Ishikawa (cell line): ENCODE measurements around the gene ERN2.

ENCODE experiments used
- CEBPB ChIP-seq: IDR thresholded peaks from 2 replicates; pipeline ENCODE4 v1.6.1; 2012
- CREB1 ChIP-seq: IDR thresholded peaks from 2 replicates; pipeline ENCODE4 v1.6.1; 2012; ENCODE audit warnings: low read depth
- EGR1 ChIP-seq: IDR thresholded peaks from 2 replicates; pipeline ENCODE4 v1.6.1; 2012
- EP300 ChIP-seq: IDR thresholded peaks from 2 replicates; pipeline ENCODE4 v1.6.1; 2012; ENCODE audit warnings: borderline replicate concordance
- FOXM1 ChIP-seq: IDR thresholded peaks from 2 replicates; pipeline ENCODE4 v1.6.1; 2012; ENCODE audit warnings: low read depth, borderline replicate concordance
- MAX ChIP-seq: IDR thresholded peaks from 2 replicates; pipeline ENCODE4 v1.6.1; 2012
- NFIC ChIP-seq: IDR thresholded peaks from 2 replicates; pipeline ENCODE4 v1.6.1; 2012
- RAD21 ChIP-seq: IDR thresholded peaks from 2 replicates; pipeline ENCODE4 v1.6.1; 2012; ENCODE audit warnings: low read depth
- REST ChIP-seq: IDR thresholded peaks from 2 replicates; pipeline ENCODE4 v1.6.1; 2012; ENCODE audit warnings: low read depth, mild to moderate bottlenecking
- TAF1 ChIP-seq: IDR thresholded peaks from 2 replicates; pipeline ENCODE4 v1.6.1; 2012; ENCODE audit warnings: low read depth, mild to moderate bottlenecking
- TCF12 ChIP-seq: IDR thresholded peaks from 2 replicates; pipeline ENCODE4 v1.6.1; 2012; ENCODE audit warnings: low read depth
- TEAD4 ChIP-seq: IDR thresholded peaks from 2 replicates; pipeline ENCODE4 v1.6.1; 2012
- USF1 ChIP-seq: IDR thresholded peaks from 2 replicates; pipeline ENCODE4 v1.6.1; 2012
- YY1 ChIP-seq: IDR thresholded peaks from 2 replicates; pipeline ENCODE4 v1.6.1; 2012; ENCODE audit warnings: low read depth
- ZBTB7A ChIP-seq: IDR thresholded peaks from 2 replicates; pipeline ENCODE4 v1.6.1; 2012; ENCODE audit warnings: low read depth

Gene ERN2

GRCh38 chr16:23745263-23745662 lies 32.2 kb upstream of the ERN2 start:
- TF ChIP-seq YY1 (no peak), ZBTB7A (no peak), USF1 (no peak), EGR1 (no peak), CREB1 (no peak), RAD21 (no peak), TAF1 (no peak), NFIC (no peak), MAX (no peak), TCF12 (no peak), FOXM1 (no peak), REST (no peak), CEBPB (no peak)

GRCh38 chr16:23742766-23743165 lies 29.7 kb upstream of the ERN2 start:
- no peak for TF ChIP-seq YY1
- no peak for TF ChIP-seq CREB1
- TF ChIP-seq CEBPB, result no peak
- TF ChIP-seq MAX, result no peak

- TF ChIP-seq FOXM1, result no peak
- TF ChIP-seq MAX, result no peak
- no peak for TF ChIP-seq RAD21
- no peak for TF ChIP-seq CEBPB
- TF ChIP-seq TAF1, result no peak
- no peak for TF ChIP-seq YY1
- TF ChIP-seq REST, result no peak
- no peak for TF ChIP-seq USF1
- no peak for TF ChIP-seq NFIC
- no peak for TF ChIP-seq TEAD4
- TF ChIP-seq ZBTB7A, result no peak
- no peak for TF ChIP-seq EP300
- TF ChIP-seq CREB1, result no peak
Measured at GRCh38 chr16:23741675-23742303, 28.8 kb upstream of the ERN2 start.

GRCh38 chr16:23739516-23739915 lies 26.5 kb upstream of the ERN2 start:
- TF ChIP-seq USF1, result no peak
- TF ChIP-seq TEAD4, result no peak
- no peak for TF ChIP-seq TCF12
- no peak for TF ChIP-seq TAF1
- TF ChIP-seq EP300, result no peak
- TF ChIP-seq CEBPB, result no peak
- no peak for TF ChIP-seq ZBTB7A
- no peak for TF ChIP-seq NFIC
- TF ChIP-seq EGR1, result no peak
- no peak for TF ChIP-seq RAD21
- no peak for TF ChIP-seq REST
- no peak for TF ChIP-seq MAX
